Kidney epithelial cell (primary cell): ENCODE measurements around the gene HERC3. TPM values are rescaled to one million over a fixed set of nuclear protein-coding genes. Genes with fewer than 3 reads are reported as not detected.

ENCODE experiments used
- DNase-seq: peaks from one replicate; pipeline ENCODE4 v3.0.0-alpha.2; 2010; ENCODE audit warnings: low read depth
- H3K27me3 ChIP-seq: 2 replicates; pipeline ENCODE4 v1.6.0; 2011; ENCODE audit warnings: low read length; ENCODE audit not compliant: control insufficient read depth, insufficient read depth
- H3K36me3 ChIP-seq: 2 replicates; pipeline ENCODE4 v1.5.1; 2011; ENCODE audit warnings: low read length; ENCODE audit not compliant: control insufficient read depth, insufficient read depth
- H3K4me3 ChIP-seq: 2 replicates; pipeline ENCODE4 v1.5.1; 2011; ENCODE audit warnings: low read depth, mild to moderate bottlenecking, control low read depth, low read length
- total RNA-seq: library from RNA; depleted of rRNA; stranded (reverse); fragments of >200 nt; gene quantifications from 2 replicates; pipeline ENCODE4 v1.2.3, GENCODE V29; 2015
- TF ChIP-seq, protein P1 (sequence below): IDR thresholded peaks from 2 replicates; pipeline ENCODE4 v1.5.1; 2011; ENCODE audit warnings: mild to moderate bottlenecking, moderate library complexity, low read length, control low read depth, inconsistent platforms; ENCODE audit not compliant: insufficient read depth, poor library complexity, severe bottlenecking

The HERC3 gene
- total RNA-seq, 1 donor from 2014 or later: 7.2 TPM

DNA sequence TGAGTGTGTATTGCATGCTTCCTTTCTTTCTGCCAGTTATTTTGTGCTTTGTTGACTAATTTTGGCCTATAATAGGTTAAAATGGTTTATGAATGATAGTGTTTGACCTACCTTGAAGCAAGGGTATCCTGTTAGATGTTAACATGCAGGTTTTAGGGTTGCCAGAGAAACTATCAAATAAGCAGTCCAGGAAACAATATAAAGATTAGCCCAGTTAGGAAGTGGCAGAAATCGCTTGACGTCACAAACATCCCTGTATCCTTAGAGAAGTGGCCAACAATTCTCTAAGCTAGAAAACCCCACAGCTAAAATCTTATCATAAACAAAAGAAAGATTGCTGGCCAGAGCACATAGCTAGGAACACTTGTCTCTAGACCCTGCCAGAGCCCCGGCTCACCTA lies 101.5 kb downstream of the HERC3 start:
- DNase-seq: no peak
- Histone ChIP-seq H3K36me3 (no peaks in the 10 kb centered on the region), H3K4me3 (no peak overlapping the region), H3K27me3 (no peaks in the 10 kb centered on the region)
- TF ChIP-seq, protein P1, sequence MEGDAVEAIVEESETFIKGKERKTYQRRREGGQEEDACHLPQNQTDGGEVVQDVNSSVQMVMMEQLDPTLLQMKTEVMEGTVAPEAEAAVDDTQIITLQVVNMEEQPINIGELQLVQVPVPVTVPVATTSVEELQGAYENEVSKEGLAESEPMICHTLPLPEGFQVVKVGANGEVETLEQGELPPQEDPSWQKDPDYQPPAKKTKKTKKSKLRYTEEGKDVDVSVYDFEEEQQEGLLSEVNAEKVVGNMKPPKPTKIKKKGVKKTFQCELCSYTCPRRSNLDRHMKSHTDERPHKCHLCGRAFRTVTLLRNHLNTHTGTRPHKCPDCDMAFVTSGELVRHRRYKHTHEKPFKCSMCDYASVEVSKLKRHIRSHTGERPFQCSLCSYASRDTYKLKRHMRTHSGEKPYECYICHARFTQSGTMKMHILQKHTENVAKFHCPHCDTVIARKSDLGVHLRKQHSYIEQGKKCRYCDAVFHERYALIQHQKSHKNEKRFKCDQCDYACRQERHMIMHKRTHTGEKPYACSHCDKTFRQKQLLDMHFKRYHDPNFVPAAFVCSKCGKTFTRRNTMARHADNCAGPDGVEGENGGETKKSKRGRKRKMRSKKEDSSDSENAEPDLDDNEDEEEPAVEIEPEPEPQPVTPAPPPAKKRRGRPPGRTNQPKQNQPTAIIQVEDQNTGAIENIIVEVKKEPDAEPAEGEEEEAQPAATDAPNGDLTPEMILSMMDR: no peak

DNA sequence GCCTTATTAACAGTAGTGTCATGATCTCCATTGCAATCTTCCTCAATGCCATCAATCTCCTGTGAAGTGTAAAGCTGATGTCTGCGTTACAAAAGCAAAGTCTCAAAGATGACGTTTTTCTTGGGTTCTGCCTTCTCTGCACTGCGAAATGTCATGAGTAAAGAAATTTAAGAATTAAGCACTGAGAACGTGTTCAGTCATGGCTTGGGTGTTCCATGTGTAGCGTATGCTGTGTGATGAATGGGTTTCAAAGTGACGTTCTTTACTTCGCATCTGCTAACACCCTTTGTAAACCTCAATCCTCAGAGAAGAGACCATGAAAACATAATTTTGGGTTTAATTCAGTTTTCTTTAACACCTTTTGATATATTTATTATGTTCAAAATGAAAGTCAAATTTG lies 104.3 kb downstream of the HERC3 start:
- TF ChIP-seq, protein P1: no peak
- DNase-seq: no peak
- Histone ChIP-seq H3K36me3 (no peaks in the 10 kb centered on the region), H3K27me3 (no peaks in the 10 kb centered on the region), H3K4me3 (no peak overlapping the region)

GRCh38 chr4:88697141-88697540 lies 104.9 kb downstream of the HERC3 start:
- Histone ChIP-seq H3K4me3 (peak overlapping the region; percentile 67), H3K36me3 (no peaks in the 10 kb centered on the region), H3K27me3 (no peaks in the 10 kb centered on the region)
- no peak for DNase-seq
- TF ChIP-seq, protein P1: no peak

DNA sequence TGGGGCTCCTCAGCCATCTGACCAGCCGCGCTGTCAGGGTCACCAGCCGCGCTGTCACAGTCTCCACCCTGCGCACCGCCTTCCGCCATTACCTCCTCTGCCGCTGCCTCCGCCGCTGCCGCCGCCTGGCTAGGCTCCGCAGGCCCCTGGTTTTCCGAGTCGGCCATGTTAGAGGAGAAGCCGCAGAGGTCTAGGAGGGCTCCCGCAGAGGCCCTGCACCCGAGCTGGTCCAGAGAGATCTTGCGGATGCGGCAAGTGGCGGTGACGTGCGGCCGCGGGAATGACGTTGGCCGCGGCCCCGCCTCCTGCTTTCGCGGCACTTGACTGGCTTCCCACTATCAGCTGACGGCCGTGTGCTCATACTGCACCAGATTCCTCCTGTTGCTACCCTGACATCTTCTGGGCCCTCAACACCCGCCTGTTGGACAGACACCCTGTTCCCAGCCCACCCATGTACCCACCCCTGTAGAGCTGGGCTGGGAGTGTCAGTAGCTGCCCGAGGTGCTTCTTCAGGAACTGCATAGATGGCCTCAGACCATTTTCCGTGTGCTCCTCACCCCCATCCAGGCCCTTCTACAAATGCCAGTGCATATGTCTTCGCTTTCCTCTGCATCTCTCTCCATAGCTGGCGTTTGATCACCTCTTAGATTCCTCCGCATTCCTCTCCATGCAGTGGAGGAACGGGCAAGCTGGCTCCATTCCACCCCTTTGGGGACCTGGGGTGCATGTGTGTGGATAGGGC lies 105.5 kb downstream of the HERC3 start, which contains the start of gene NAP1L5:
TSS of gene NAP1L5 (minus strand) at position 242 of the 742 bp plus-strand sequence. CDS start at position 167, 75 bp downstream.
- Histone ChIP-seq H3K27me3 (no peaks in the 10 kb centered on the region), H3K4me3 (peak within 1 kb of the TSS; percentile 67), H3K36me3 (no peaks in the 10 kb centered on the region)
- no peak for DNase-seq
- TF ChIP-seq, protein P1: no peak

DNA sequence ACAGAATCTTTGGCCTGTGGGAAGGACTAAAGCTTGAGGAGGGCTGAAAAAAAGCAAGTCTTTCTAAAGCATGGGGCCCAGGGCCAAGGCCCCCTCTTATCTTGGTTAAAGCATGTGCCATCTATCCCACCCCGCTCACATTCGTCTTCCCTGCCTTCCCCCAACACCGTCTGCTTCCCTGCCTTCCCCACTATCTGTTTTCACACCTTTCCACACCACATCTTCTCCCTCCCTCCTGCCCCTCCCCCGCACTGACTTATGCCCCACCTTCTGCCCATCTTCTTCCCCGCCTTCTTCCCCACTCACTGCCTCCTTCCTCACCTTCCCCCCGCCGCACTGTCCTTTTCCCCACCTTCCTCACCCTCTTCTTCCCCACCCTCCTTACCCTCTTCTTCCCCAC lies 106.2 kb downstream of the HERC3 start:
- Histone ChIP-seq H3K27me3 (no peaks in the 10 kb centered on the region), H3K36me3 (no peaks in the 10 kb centered on the region), H3K4me3 (no peak overlapping the region)
- TF ChIP-seq, protein P1: no peak
- no peak for DNase-seq

DNA sequence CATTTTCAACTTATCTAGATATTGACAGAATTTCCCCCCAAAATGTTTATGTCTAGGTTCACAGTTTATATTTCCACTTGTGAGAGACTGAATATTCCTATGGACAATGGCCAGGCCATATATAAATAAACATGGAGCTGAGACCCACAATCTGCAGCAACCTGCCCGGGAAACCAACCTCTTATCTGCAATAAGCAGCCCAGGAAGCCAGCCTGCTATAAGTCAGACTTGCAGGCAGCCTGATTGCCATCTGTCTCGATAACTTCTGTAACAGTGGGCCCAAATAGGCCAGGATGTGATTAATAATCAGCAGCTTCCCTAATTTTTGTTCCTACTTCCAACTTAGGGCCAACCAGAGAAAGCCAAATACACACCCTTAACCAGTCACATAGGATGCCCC lies 110.5 kb downstream of the HERC3 start:
- Histone ChIP-seq H3K27me3 (no peaks in the 10 kb centered on the region), H3K4me3 (no peak overlapping the region), H3K36me3 (no peaks in the 10 kb centered on the region)
- no peak for DNase-seq
- TF ChIP-seq, protein P1: no peak
